GM23338 (cell line): ENCODE measurements around the gene BPI. TPM values are rescaled to one million over a fixed set of nuclear protein-coding genes. Genes with fewer than 3 reads are reported as not detected.

Source experiments
- ATAC-seq: fragments of 200-7000 bp; cut with Tn5 transposase; 3 replicates; pipeline ENCODE4 v1.9.1; 2020
- DNase-seq: peaks from one replicate; pipeline ENCODE4 v3.0.0-alpha.2; 2015; ENCODE audit warnings: low spot score
- H2AFZ ChIP-seq: fragments of 200-600 bp; sonication (generic); 2 replicates; pipeline ENCODE4 v1.8.0; 2016; ENCODE audit warnings: antibody characterized with exemption, mild to moderate bottlenecking, moderate library complexity
- H3F3A ChIP-seq: fragments of 200-600 bp; sonication (generic); replicated peaks from 2 replicates; pipeline ENCODE4 v1.8.0; 2017; ENCODE audit warnings: antibody characterized with exemption, mixed run types, low read depth
- H3K27ac ChIP-seq: fragments of 200-600 bp; sonication (generic); 2 replicates; pipeline ENCODE4 v1.6.1; 2016; ENCODE audit warnings: low read depth
- H3K27me3 ChIP-seq: fragments of 200-600 bp; sonication (generic); 2 replicates; pipeline ENCODE4 v1.8.0; 2016; ENCODE audit warnings: mild to moderate bottlenecking, mixed run types, moderate library complexity; ENCODE audit not compliant: insufficient read depth
- H3K36me3 ChIP-seq: fragments of 200-600 bp; sonication (generic); 2 replicates; pipeline ENCODE4 v1.8.0; 2016; ENCODE audit warnings: mild to moderate bottlenecking; ENCODE audit not compliant: insufficient read depth
- H3K4me1 ChIP-seq: fragments of 200-600 bp; sonication (generic); 2 replicates; pipeline ENCODE4 v1.8.0; 2016; ENCODE audit warnings: mild to moderate bottlenecking, moderate library complexity; ENCODE audit not compliant: insufficient read depth
- H3K4me2 ChIP-seq: fragments of 200-600 bp; sonication (generic); 2 replicates; pipeline ENCODE4 v1.7.1; 2017; ENCODE audit warnings: mixed run types
- H3K4me3 ChIP-seq: fragments of 200-600 bp; sonication (generic); 2 replicates; pipeline ENCODE4 v1.6.1; 2016; ENCODE audit warnings: mixed run types
- H3K79me2 ChIP-seq: fragments of 200-600 bp; sonication (generic); replicated peaks from 2 replicates; pipeline ENCODE4 v1.8.0; 2017; ENCODE audit warnings: mild to moderate bottlenecking; ENCODE audit not compliant: insufficient read depth
- H3K9me2 ChIP-seq: fragments of 200-600 bp; sonication (generic); 2 replicates; pipeline ENCODE4 v1.8.0; 2017; ENCODE audit not compliant: insufficient read depth
- H4K20me1 ChIP-seq: fragments of 200-600 bp; sonication (generic); replicated peaks from 2 replicates; pipeline ENCODE4 v1.8.0; 2017; ENCODE audit warnings: mild to moderate bottlenecking; ENCODE audit not compliant: insufficient read depth
- H3K27ac Mint-ChIP-seq: 2 replicates; pipeline ENCODE4 v1.8.0; 2020; ENCODE audit warnings: inconsistent platforms, mild to moderate bottlenecking, moderate library complexity, mixed read lengths
- H3K27me3 Mint-ChIP-seq: 3 replicates; pipeline ENCODE4 v1.8.0; 2022; ENCODE audit warnings: low read depth, mild to moderate bottlenecking, moderate library complexity, mixed read lengths, inconsistent platforms; ENCODE audit not compliant: insufficient read depth, poor library complexity
- H3K36me3 Mint-ChIP-seq: 3 replicates; pipeline ENCODE4 v1.8.0; 2021; ENCODE audit warnings: low read depth, mild to moderate bottlenecking, inconsistent platforms, moderate library complexity, mixed read lengths
- H3K4me1 Mint-ChIP-seq: 3 replicates; pipeline ENCODE4 v1.8.0; 2020; ENCODE audit warnings: mild to moderate bottlenecking, inconsistent platforms, mixed read lengths
- H3K4me3 Mint-ChIP-seq: 3 replicates; pipeline ENCODE4 v1.8.0; 2021; ENCODE audit warnings: moderate library complexity, mild to moderate bottlenecking, inconsistent platforms, mixed read lengths
- H3K9me3 Mint-ChIP-seq: 3 replicates; pipeline ENCODE4 v1.8.0; 2020; ENCODE audit warnings: moderate library complexity, mild to moderate bottlenecking, inconsistent platforms, mixed read lengths
- CREB1 ChIP-seq: fragments of 250-450 bp; sonication (Bioruptor Pico); IDR thresholded peaks from 2 replicates; pipeline ENCODE4 v1.5.0; 2020; ENCODE audit warnings: low read depth, mild to moderate bottlenecking, moderate library complexity
- CTCF ChIP-seq, 2 experiments: fragments of 200-600 bp in 1 of 2; sonication (generic) in 1 of 2; conservative IDR thresholded peaks; 2 replicates each; pipeline versions ENCODE4 v1.5.1 to v1.6.1; 2016 to 2017; ENCODE audit warnings: antibody characterized with exemption in 2 of 2, low read depth in 2 of 2, mild to moderate bottlenecking in 2 of 2, moderate library complexity in 1 of 2
- ETS1 ChIP-seq: IDR thresholded peaks from 2 replicates; pipeline ENCODE4 v1.6.1; 2016; ENCODE audit warnings: antibody characterized with exemption
- EZH2phosphoT487 ChIP-seq: fragments of 200-600 bp; sonication (generic); IDR thresholded peaks from one replicate; pipeline ENCODE4 v1.8.1; 2018; ENCODE audit warnings: antibody characterized with exemption; ENCODE audit not compliant: unreplicated experiment
- JUNB ChIP-seq: IDR thresholded peaks from one replicate; pipeline ENCODE4 v1.6.1; 2016; ENCODE audit warnings: antibody characterized with exemption; ENCODE audit not compliant: unreplicated experiment
- NANOG ChIP-seq: IDR thresholded peaks from 2 replicates; pipeline ENCODE4 v1.6.1; 2016; ENCODE audit warnings: antibody characterized with exemption, borderline replicate concordance
- POLR2AphosphoS5 ChIP-seq: IDR thresholded peaks from 2 replicates; pipeline ENCODE4 v1.6.1; 2016; ENCODE audit warnings: antibody characterized with exemption, low read depth
- REST ChIP-seq: IDR thresholded peaks from one replicate; pipeline ENCODE4 v1.6.1; 2018; ENCODE audit warnings: antibody characterized with exemption; ENCODE audit not compliant: unreplicated experiment
- ZNF114 ChIP-seq: fragments of 250-450 bp; sonication (Bioruptor Pico); IDR thresholded peaks from 2 replicates; pipeline ENCODE4 v1.5.0; 2020; ENCODE audit warnings: mild to moderate bottlenecking, moderate library complexity
- ZNF331 ChIP-seq: fragments of 250-450 bp; sonication (Bioruptor Pico); IDR thresholded peaks from 2 replicates; pipeline ENCODE4 v1.5.0; 2020; ENCODE audit warnings: low read depth, mild to moderate bottlenecking, moderate library complexity
- ZNF462 ChIP-seq: fragments of 250-450 bp; sonication (Bioruptor Pico); IDR thresholded peaks from 2 replicates; pipeline ENCODE4 v1.5.0; 2020; ENCODE audit warnings: mild to moderate bottlenecking, moderate library complexity
- polyA plus RNA-seq: library from polyadenylated mRNA; unstranded; fragments of >200 nt; fragmentation: Nextera tagmentation; extraction: Ambion mirVana; gene quantifications from 2 replicates; pipeline ENCODE4 v1.2.1, GENCODE V29; 2016
- total RNA-seq: library from RNA; depleted of rRNA; stranded (reverse); fragments of >200 nt; shearing (Covaris generic); gene quantifications from 2 replicates; pipeline ENCODE4 v1.2.3, GENCODE V29; 2014

BPI gene
- total and polyA plus RNA-seq, 2 experiments from 2014 or later: not detected

- TF ChIP-seq POLR2AphosphoS5: no peak
- no peak for TF ChIP-seq CREB1 (CRISPR knock-in tag)
- TF ChIP-seq ZNF331 (CRISPR knock-in tag): no peak
Measured at GRCh38 chr20:38297916-38298674, 5.9 kb upstream of the BPI start (continued).

GRCh38 chr20:38298768-38299288 is 5.1 kb upstream of the BPI start:
- Mint-ChIP-seq H3K4me1 (peaks cover 15% of the 10 kb centered on the region), H3K36me3 (no peaks in the 10 kb centered on the region), H3K27ac (no peak overlapping the region), H3K27me3 (peaks cover 9% of the 10 kb centered on the region), H3K9me3 (no peaks in the 10 kb centered on the region), H3K4me3 (no peak overlapping the region)
- no peaks in the 10 kb centered on the region for H3K9me2 ChIP-seq
- no peak overlapping the region for H3K4me3 ChIP-seq
- no peaks in the 10 kb centered on the region for H3K79me2 ChIP-seq
- DNase-seq: no peak
- H3K27me3 ChIP-seq: no peaks in the 10 kb centered on the region
- no peaks in the 10 kb centered on the region for H3F3A ChIP-seq
- no peak overlapping the region for H3K27ac ChIP-seq
- ATAC-seq: no peak
- H3K4me1 ChIP-seq: no peaks in the 10 kb centered on the region
- TF ChIP-seq NANOG (no peak), EZH2phosphoT487 (no peak), POLR2AphosphoS5 (no peak), JUNB (no peak), ZNF462 (no peak), ETS1 (no peak), ZNF114 (CRISPR knock-in tag) (no peak), CTCF (conservative IDR thresholded peaks at IDR 0.05; ENCODE audit: low read depth in 2 of 2) (no peak), ZNF331 (CRISPR knock-in tag) (no peak), CREB1 (CRISPR knock-in tag) (no peak), REST (no peak)
- H4K20me1 ChIP-seq: no peaks in the 10 kb centered on the region
- no peak overlapping the region for H3K4me2 ChIP-seq
- no peaks in the 10 kb centered on the region for H3K36me3 ChIP-seq
- no peak overlapping the region; the same call in 1 of the 2 replicates for H2AFZ ChIP-seq
